AG04450 (cell line): Measurements from ENCODE around the gene GGNBP2. TPM values are rescaled to one million over a fixed set of nuclear protein-coding genes. Genes with fewer than 3 reads are reported as not detected.

ENCODE experiments used
- CTCF ChIA-PET: fragments of 300-600, 350-600 bp; formaldehyde crosslinking; extraction: SDS; loops from one replicate; lab custom pipeline; 2022; ENCODE audit warnings: antibody characterized with exemption, inconsistent platforms; lab: Charles Lee
- POLR2A ChIA-PET: fragments of 350-600 bp; formaldehyde crosslinking; extraction: SDS; loops from one replicate; lab custom pipeline; 2021; ENCODE audit warnings: antibody characterized with exemption, inconsistent platforms; lab: Yijun Ruan, JAX
- DNase-seq: peaks from one replicate; pipeline ENCODE4 v3.0.0-alpha.2; 2011; ENCODE audit warnings: low read depth, low spot score
- H3K27ac ChIP-seq: one replicate; pipeline ENCODE4 v1.5.1; 2012; ENCODE audit warnings: low read depth, low read length, control low read depth
- H3K27me3 ChIP-seq: one replicate; pipeline ENCODE4 v1.6.0; 2012; ENCODE audit warnings: low read length; ENCODE audit not compliant: control insufficient read depth, insufficient read depth
- H3K4me3 ChIP-seq: 2 replicates; pipeline ENCODE4 v1.5.1; 2011; ENCODE audit warnings: mild to moderate bottlenecking, low read depth, low read length, control low read depth
- H3K9me3 ChIP-seq: 2 replicates; pipeline ENCODE4 v1.5.1; 2012; ENCODE audit warnings: low read length; ENCODE audit not compliant: control insufficient read depth, insufficient read depth
- CTCF ChIP-seq: IDR thresholded peaks from 2 replicates; pipeline ENCODE4 v1.5.1; 2011; ENCODE audit warnings: low read depth, low read length, control low read depth, inconsistent platforms
- polyA plus RNA-seq: library from polyadenylated mRNA; depleted of rRNA; stranded (reverse); fragments of >200 nt; gene quantifications from 2 replicates; pipeline ENCODE4 v1.2.3, GENCODE V29; 2011

The GGNBP2 gene
- polyA plus RNA-seq, 1 experiment: 87.6 TPM

GRCh38 chr17:36498560-36499300, 46.0 kb upstream of the GGNBP2 start:
- Histone ChIP-seq H3K27me3 (no peaks in the 10 kb centered on the region), H3K9me3 (no peaks in the 10 kb centered on the region), H3K27ac (no peak overlapping the region), H3K4me3 (no peak overlapping the region)
- ChIA-PET CTCF (interaction anchor here (1.0 kb wide), 1 partner anchor 15 kb away, joined by 4 read pairs; no protein-coding TSS in a partner anchor), POLR2A (no interaction called here)
- DNase-seq: no peak
- no peak for TF ChIP-seq CTCF

DNA sequence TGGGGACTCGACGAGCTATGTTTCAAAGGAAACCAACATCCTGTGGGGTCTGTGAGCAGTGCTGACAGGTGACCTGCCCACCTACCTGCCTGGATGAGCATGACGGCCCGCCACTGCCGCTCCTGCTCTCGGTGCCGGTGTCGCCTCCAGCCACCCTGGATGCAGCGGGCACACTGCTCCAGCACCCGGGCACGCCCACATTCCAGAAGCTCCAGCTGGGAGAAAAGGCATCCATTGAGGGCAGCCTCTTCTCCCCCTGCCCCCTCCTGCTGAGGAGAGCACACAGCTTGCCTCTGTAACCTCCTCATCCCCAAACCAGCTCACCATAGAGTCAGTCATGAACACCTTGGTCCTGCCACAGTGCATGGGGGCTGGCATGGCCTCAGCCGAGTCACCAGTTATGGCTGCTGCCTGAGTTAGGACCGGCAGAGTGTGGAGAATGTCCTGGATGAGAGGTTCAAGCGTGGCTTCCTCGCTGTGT, 43.9 kb upstream of the GGNBP2 start:
- H3K27ac ChIP-seq: no peak overlapping the region
- H3K4me3 ChIP-seq: no peak overlapping the region
- no peaks in the 10 kb centered on the region for H3K27me3 ChIP-seq
- no peaks in the 10 kb centered on the region for H3K9me3 ChIP-seq
- CTCF ChIA-PET: no interaction called here
- DNase-seq: no peak
- TF ChIP-seq CTCF: no peak
- POLR2A ChIA-PET: no interaction called here

DNA sequence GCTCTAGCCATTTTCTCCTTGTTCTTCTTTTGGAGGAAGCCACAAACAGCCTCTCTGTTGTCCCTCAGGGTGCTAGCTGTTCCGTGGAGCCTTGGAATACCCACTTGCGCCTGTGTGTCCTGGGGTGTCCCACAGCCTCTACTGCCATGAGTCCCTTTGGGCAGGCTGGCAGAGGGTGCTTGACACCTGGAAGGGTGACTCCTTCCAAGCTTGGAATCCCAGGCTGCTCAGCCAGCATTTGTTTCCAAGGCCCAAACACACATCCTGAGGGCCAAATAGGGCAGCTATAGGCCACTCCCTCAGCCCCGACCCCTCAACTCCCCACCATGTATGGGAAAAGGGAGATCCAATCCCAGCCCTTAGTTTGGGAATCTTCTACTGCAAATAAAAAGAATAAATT, 43.4 kb upstream of the GGNBP2 start:
- H3K4me3 ChIP-seq: no peak overlapping the region
- no peaks in the 10 kb centered on the region for H3K9me3 ChIP-seq
- ChIA-PET CTCF (no interaction called here), POLR2A (no interaction called here)
- H3K27ac ChIP-seq: no peak overlapping the region
- no peak for TF ChIP-seq CTCF
- H3K27me3 ChIP-seq: no peaks in the 10 kb centered on the region
- DNase-seq: no peak

GRCh38 chr17:36501963-36502362, 42.8 kb upstream of the GGNBP2 start:
- Histone ChIP-seq H3K4me3 (no peak overlapping the region), H3K9me3 (no peaks in the 10 kb centered on the region), H3K27me3 (no peaks in the 10 kb centered on the region), H3K27ac (no peak overlapping the region)
- ChIA-PET POLR2A (no interaction called here), CTCF (no interaction called here)
- no peak for DNase-seq
- no peak for TF ChIP-seq CTCF

DNA sequence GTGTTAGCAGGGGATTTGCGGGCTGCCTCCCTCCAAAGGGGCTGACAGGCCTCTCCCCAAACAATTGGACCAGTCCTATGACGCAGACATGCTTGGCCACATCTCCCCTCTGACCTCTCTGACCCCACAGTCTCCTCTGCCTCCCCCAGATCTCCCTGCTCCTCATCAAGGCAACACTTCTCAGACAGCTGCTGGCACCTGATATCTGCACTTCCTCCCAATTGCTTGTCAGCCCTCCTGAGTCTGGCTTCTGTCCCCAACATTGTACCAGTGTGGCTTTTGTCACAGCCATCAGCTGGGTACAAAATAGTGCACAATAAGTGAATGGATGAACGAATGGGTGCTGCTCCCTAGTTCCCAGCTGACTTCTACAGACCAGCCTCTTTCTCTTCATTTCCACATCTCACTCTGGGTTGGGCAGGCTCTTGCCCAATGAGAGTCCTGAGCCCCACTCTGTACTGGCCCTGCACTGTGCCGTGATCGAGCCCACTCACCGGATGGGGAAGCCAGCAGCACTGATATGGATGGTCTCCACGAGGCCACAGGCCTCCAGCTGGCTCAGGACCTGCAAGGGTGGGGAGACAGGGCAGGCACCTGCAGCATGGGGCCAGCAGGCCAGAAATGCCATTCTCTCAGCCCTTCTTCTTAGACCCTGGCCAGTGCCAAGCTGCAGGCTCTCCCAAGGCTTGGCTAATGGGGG, 41.1 kb upstream of the GGNBP2 start:
- no peak overlapping the region for H3K4me3 ChIP-seq
- no peak for DNase-seq
- ChIA-PET CTCF (no interaction called here), POLR2A (no interaction called here)
- H3K9me3 ChIP-seq: no peaks in the 10 kb centered on the region
- TF ChIP-seq CTCF: no peak
- no peak overlapping the region for H3K27ac ChIP-seq
- H3K27me3 ChIP-seq: no peaks in the 10 kb centered on the region
